ENCODE data around the gene HSF5. TPM values are rescaled to one million over a fixed set of nuclear protein-coding genes. Genes with fewer than 3 reads are reported as not detected.
A peak's percentile ranks its signal among the peaks of the same experiment; 100 is the strongest.

HSF5 gene
- total and polyA plus RNA-seq, 9 donors: 0.04 to 0.20 (median 0.10) TPM; not detected in 2

DNA sequence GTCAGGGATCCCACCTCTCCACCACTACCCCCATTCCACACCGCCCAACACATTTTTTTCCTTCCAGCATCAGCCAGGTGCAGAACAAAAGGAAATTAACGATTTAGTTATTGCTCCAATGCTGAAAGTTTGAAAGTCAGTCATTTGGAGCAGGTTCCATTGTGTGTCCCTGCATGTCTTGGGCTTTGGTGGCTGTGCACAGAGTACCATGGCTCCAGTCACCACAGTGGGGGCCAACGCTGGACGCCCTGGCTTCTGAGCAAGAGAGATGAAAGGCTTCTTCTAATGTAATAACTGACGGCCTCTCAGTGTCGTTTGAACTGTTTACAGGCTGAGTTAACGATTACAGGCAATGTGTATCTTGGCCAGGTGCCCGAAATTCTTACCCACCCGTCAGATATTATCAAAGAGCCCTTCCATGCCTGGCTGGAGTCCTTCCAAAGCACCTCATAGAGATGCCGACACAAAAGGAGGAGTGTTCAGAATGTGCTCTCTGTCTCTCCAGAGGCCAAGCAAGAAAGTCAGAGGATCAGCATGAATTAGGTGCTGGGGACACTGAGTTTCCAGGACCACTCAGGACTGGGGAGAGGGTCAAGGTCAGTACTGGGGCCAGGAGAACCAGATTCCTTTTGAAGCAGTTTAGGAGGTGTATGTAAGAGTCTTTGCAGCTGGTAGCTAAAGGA lies 96.8 kb downstream of the HSF5 start:
- no peak for DNase-seq
- Histone ChIP-seq H3K4me3 (ENCODE audit: low read length) (no peak overlapping the region), H3K27ac (ENCODE audit: low read length) (no peak overlapping the region), H3K27me3 (ENCODE audit: control insufficient read depth, insufficient read depth, low read length) (peaks cover 9% of the 10 kb centered on the region), H3K9me3 (replicated peaks; ENCODE audit: control insufficient read depth, low read depth, low read length) (no peaks in the 10 kb centered on the region), H3K4me1 (ENCODE audit: control insufficient read depth, insufficient read depth, low read length) (no peaks in the 10 kb centered on the region), H3K36me3 (ENCODE audit: control insufficient read depth, insufficient read depth, low read length) (no peaks in the 10 kb centered on the region)
- WGBS (ENCODE audit: insufficient coverage): 39% methylated on average over 5 of the region's 10 CpGs

GRCh38 chr17:58390884-58391283 lies 97.3 kb downstream of the HSF5 start:
- no peak overlapping the region for H3K4me3 ChIP-seq (ENCODE audit: low read length)
- no peaks in the 10 kb centered on the region for H3K36me3 ChIP-seq (ENCODE audit: control insufficient read depth, insufficient read depth, low read length)
- no peak overlapping the region for H3K27ac ChIP-seq (ENCODE audit: low read length)
- DNase-seq: no peak
- H3K27me3 ChIP-seq (ENCODE audit: control insufficient read depth, insufficient read depth, low read length): peaks cover 9% of the 10 kb centered on the region
- H3K9me3 ChIP-seq (replicated peaks; ENCODE audit: control insufficient read depth, low read depth, low read length): no peaks in the 10 kb centered on the region
- 67% methylated on average over 1 of the region's 2 CpGs for WGBS (ENCODE audit: insufficient coverage)
- no peaks in the 10 kb centered on the region for H3K4me1 ChIP-seq (ENCODE audit: control insufficient read depth, insufficient read depth, low read length)

- no peak for DNase-seq
- WGBS (ENCODE audit: insufficient coverage): 51% methylated on average over 3 of the region's 3 CpGs
- no peak overlapping the region for H3K4me3 ChIP-seq (ENCODE audit: low read length)
- no peak overlapping the region for H3K27ac ChIP-seq (ENCODE audit: low read length)
- peaks cover 9% of the 10 kb centered on the region for H3K27me3 ChIP-seq (ENCODE audit: control insufficient read depth, insufficient read depth, low read length)
- no peaks in the 10 kb centered on the region for H3K9me3 ChIP-seq (replicated peaks; ENCODE audit: control insufficient read depth, low read depth, low read length)
- H3K4me1 ChIP-seq (ENCODE audit: control insufficient read depth, insufficient read depth, low read length): no peaks in the 10 kb centered on the region
- no peaks in the 10 kb centered on the region for H3K36me3 ChIP-seq (ENCODE audit: control insufficient read depth, insufficient read depth, low read length)
These were observed 99.7 kb downstream of the HSF5 start for GRCh38 chr17:58388302-58389190.

- no CpG with 5 or more reads among the region's 1 CpG for WGBS (ENCODE audit: insufficient coverage)
- DNase-seq: no peak
- H3K4me1 ChIP-seq (ENCODE audit: control insufficient read depth, insufficient read depth, low read length): no peaks in the 10 kb centered on the region
- H3K27me3 ChIP-seq (ENCODE audit: control insufficient read depth, insufficient read depth, low read length): peaks cover 9% of the 10 kb centered on the region
- H3K9me3 ChIP-seq (replicated peaks; ENCODE audit: control insufficient read depth, low read depth, low read length): no peaks in the 10 kb centered on the region
- H3K36me3 ChIP-seq (ENCODE audit: control insufficient read depth, insufficient read depth, low read length): no peaks in the 10 kb centered on the region
- H3K4me3 ChIP-seq (ENCODE audit: low read length): no peak overlapping the region
- no peak overlapping the region for H3K27ac ChIP-seq (ENCODE audit: low read length)
These were observed 100.4 kb downstream of the HSF5 start for GRCh38 chr17:58387834-58388233.

DNA sequence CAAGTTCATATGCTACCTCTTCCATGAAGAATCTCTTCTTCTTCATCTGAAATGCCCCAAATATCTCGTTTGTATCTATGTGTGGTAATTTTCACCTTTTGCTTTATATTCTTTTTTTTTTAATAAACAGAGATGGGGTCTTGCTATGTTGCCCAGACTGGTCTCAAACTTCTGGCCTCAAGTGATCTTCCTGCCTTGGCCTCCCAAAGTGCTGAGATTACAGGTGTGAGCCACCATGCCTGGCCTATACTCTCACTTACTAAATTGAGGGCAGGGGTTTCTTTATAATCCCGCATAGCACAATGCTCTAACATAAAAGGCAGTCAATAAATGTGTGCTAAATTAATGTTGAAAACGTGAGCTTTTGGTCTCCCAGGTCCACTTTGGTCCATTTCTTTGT lies 101.5 kb downstream of the HSF5 start:
- no peak overlapping the region for H3K4me3 ChIP-seq (ENCODE audit: low read length)
- H3K36me3 ChIP-seq (ENCODE audit: control insufficient read depth, insufficient read depth, low read length): no peaks in the 10 kb centered on the region
- WGBS (ENCODE audit: insufficient coverage): no CpG with 5 or more reads among the region's 3 CpGs
- DNase-seq: no peak
- H3K4me1 ChIP-seq (ENCODE audit: control insufficient read depth, insufficient read depth, low read length): peaks cover 3% of the 10 kb centered on the region
- H3K27ac ChIP-seq (ENCODE audit: low read length): no peak overlapping the region
- H3K27me3 ChIP-seq (ENCODE audit: control insufficient read depth, insufficient read depth, low read length): peaks cover 8% of the 10 kb centered on the region
- no peaks in the 10 kb centered on the region for H3K9me3 ChIP-seq (replicated peaks; ENCODE audit: control insufficient read depth, low read depth, low read length)

- no peak for DNase-seq
- Histone ChIP-seq H3K4me1 (ENCODE audit: control insufficient read depth, insufficient read depth, low read length) (peaks cover 5% of the 10 kb centered on the region), H3K27ac (ENCODE audit: low read length) (no peak overlapping the region), H3K27me3 (ENCODE audit: control insufficient read depth, insufficient read depth, low read length) (no peaks in the 10 kb centered on the region), H3K4me3 (ENCODE audit: low read length) (no peak overlapping the region), H3K9me3 (replicated peaks; ENCODE audit: control insufficient read depth, low read depth, low read length) (no peaks in the 10 kb centered on the region), H3K36me3 (ENCODE audit: control insufficient read depth, insufficient read depth, low read length) (no peaks in the 10 kb centered on the region)
- WGBS (ENCODE audit: insufficient coverage): 75% methylated on average over 1 of the region's 4 CpGs
These were observed 102.8 kb downstream of the HSF5 start for GRCh38 chr17:58385359-58385899.

DNA sequence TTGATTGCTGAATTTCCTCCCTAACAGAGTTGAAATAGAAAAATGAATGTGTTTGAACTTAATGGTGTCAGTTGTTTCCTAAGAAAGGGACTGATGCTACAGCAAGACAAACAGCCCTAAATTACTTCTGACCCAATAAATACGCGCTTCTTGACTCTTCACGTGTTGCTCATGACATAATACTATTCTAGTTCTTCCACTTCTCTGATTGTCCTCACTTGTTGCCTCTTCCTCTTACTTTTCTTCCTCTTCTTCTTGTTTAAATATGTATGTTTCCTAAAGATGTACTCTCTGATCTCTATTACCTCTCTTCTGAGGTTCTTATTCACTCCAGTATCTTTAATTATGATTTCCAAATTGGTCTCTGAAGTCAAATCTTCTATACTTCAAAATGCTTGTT lies 103.3 kb downstream of the HSF5 start:
- peaks cover 5% of the 10 kb centered on the region for H3K4me1 ChIP-seq (ENCODE audit: control insufficient read depth, insufficient read depth, low read length)
- no peak overlapping the region for H3K27ac ChIP-seq (ENCODE audit: low read length)
- no peak for DNase-seq
- no peaks in the 10 kb centered on the region for H3K27me3 ChIP-seq (ENCODE audit: control insufficient read depth, insufficient read depth, low read length)
- no peaks in the 10 kb centered on the region for H3K9me3 ChIP-seq (replicated peaks; ENCODE audit: control insufficient read depth, low read depth, low read length)
- no peaks in the 10 kb centered on the region for H3K36me3 ChIP-seq (ENCODE audit: control insufficient read depth, insufficient read depth, low read length)
- H3K4me3 ChIP-seq (ENCODE audit: low read length): no peak overlapping the region
- no CpG with 5 or more reads among the region's 3 CpGs for WGBS (ENCODE audit: insufficient coverage)

DNA sequence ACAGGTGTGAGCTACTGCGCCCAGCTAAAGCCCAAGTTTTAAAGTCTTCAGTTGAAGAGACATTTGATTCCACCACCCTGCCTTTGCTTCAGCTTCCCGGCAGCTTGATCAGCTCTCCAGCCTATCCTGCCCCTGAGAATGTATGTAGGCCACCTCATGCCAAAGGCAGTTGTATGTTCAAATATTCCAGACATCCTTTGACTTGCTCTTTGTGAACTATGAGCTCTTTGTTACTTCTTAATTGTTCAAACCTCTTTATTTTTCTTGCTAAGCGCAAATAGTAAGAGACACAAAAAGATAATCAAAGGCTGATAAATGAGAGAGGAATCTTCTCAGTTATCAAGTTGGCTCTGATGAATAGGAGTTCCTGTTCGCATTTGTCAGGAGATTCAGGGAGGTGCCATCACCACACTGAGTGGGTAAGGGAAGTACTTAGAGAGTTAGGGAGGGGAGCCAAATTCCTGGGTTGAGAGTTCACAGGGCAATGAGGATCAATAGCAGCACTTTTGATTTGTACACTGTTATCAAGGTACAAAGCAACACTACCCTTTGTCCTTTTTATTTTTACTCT lies 104.2 kb downstream of the HSF5 start:
- H3K36me3 ChIP-seq (ENCODE audit: control insufficient read depth, insufficient read depth, low read length): no peaks in the 10 kb centered on the region
- DNase-seq: no peak
- H3K27me3 ChIP-seq (ENCODE audit: control insufficient read depth, insufficient read depth, low read length): no peaks in the 10 kb centered on the region
- WGBS (ENCODE audit: insufficient coverage): 83% methylated on average over 2 of the region's 4 CpGs
- no peaks in the 10 kb centered on the region for H3K9me3 ChIP-seq (replicated peaks; ENCODE audit: control insufficient read depth, low read depth, low read length)
- H3K27ac ChIP-seq (ENCODE audit: low read length): no peak overlapping the region
- H3K4me1 ChIP-seq (ENCODE audit: control insufficient read depth, insufficient read depth, low read length): peaks cover 5% of the 10 kb centered on the region
- H3K4me3 ChIP-seq (ENCODE audit: low read length): no peak overlapping the region

DNA sequence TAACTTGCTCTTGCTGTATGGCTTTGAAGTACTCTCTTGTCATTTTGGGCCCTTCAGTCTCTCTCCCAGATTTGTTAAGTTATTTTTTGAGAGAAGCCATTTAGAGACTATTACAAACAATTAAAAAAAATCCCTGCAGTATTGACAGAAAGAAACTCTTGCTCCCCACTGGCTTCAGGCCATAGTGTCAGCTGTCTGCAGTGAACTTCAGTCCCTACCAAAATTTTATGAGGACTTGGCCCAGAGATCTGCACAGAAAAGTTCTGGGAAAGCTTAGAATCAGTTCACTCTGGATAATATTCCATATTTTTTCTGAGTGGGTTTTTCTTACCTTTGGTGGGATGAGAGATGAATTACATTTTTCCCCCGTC lies 105.4 kb downstream of the HSF5 start:
- Histone ChIP-seq H3K9me3 (replicated peaks; ENCODE audit: control insufficient read depth, low read depth, low read length) (no peaks in the 10 kb centered on the region), H3K27me3 (ENCODE audit: control insufficient read depth, insufficient read depth, low read length) (no peaks in the 10 kb centered on the region), H3K27ac (ENCODE audit: low read length) (no peak overlapping the region), H3K4me1 (ENCODE audit: control insufficient read depth, insufficient read depth, low read length) (peaks cover 5% of the 10 kb centered on the region), H3K4me3 (ENCODE audit: low read length) (no peak overlapping the region), H3K36me3 (ENCODE audit: control insufficient read depth, insufficient read depth, low read length) (no peaks in the 10 kb centered on the region)
- peak; percentile 53 for DNase-seq
- WGBS (ENCODE audit: insufficient coverage): no CpG with 5 or more reads among the region's 1 CpG

Data from muscle of leg (tissue), 11 donors.